NB4 (cell line): ENCODE results near the gene CXCL16.
"Not testable (repeated sequence)": the region's sequence is repeated elsewhere in the genome, so short reads cannot be mapped to it uniquely, and the experiment has no call there.

Experiments
- DNase-seq: peaks from one replicate; pipeline ENCODE4 v3.0.0; 2010; ENCODE audit warnings: low read depth
- H3K4me3 ChIP-seq: one replicate; pipeline ENCODE4 v1.5.1; 2011; ENCODE audit warnings: mild to moderate bottlenecking, low read depth, low read length, moderate library complexity
- MYC ChIP-seq: IDR thresholded peaks from 2 replicates; pipeline ENCODE4 v1.6.1; 2011; ENCODE audit warnings: low read depth, low read length
- POLR2A ChIP-seq: IDR thresholded peaks from 2 replicates; pipeline ENCODE4 v1.6.1; 2011; ENCODE audit warnings: mild to moderate bottlenecking; ENCODE audit not compliant: insufficient read length; ENCODE audit errors: extremely low read depth
- TF ChIP-seq, protein P1 (sequence below): IDR thresholded peaks from one replicate; pipeline ENCODE4 v1.5.1; 2012; ENCODE audit warnings: low read depth, low read length
- TF ChIP-seq, protein P2 (sequence below): IDR thresholded peaks from 2 replicates; pipeline ENCODE4 v1.6.1; 2011; ENCODE audit warnings: low read depth, low read length

CXCL16 gene

DNA sequence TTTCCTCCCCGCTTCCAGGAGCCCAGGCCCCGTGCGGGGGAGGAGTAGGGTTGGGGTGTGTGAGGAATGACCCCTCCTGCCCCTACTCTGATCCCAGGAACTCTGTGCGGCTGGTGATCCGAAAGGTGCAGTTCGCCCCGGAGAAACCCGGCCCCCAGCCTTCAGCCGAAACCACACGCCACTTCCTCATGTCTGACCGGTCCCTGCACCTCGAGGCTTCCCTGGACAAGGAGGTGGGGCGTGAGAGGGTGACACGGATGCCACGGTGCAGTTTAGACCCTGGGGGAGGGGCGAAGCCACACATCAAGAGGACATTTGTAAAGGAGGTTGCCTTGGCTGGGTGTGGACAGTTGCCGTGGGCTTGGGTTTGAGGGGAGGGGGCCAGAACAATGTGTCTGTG is 21.9 kb downstream of the CXCL16 start:
- no peak for DNase-seq
- TF ChIP-seq POLR2A: no peak
- no peak for TF ChIP-seq MYC
- TF ChIP-seq, protein P1, sequence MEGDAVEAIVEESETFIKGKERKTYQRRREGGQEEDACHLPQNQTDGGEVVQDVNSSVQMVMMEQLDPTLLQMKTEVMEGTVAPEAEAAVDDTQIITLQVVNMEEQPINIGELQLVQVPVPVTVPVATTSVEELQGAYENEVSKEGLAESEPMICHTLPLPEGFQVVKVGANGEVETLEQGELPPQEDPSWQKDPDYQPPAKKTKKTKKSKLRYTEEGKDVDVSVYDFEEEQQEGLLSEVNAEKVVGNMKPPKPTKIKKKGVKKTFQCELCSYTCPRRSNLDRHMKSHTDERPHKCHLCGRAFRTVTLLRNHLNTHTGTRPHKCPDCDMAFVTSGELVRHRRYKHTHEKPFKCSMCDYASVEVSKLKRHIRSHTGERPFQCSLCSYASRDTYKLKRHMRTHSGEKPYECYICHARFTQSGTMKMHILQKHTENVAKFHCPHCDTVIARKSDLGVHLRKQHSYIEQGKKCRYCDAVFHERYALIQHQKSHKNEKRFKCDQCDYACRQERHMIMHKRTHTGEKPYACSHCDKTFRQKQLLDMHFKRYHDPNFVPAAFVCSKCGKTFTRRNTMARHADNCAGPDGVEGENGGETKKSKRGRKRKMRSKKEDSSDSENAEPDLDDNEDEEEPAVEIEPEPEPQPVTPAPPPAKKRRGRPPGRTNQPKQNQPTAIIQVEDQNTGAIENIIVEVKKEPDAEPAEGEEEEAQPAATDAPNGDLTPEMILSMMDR: no peak
- TF ChIP-seq, protein P2, sequence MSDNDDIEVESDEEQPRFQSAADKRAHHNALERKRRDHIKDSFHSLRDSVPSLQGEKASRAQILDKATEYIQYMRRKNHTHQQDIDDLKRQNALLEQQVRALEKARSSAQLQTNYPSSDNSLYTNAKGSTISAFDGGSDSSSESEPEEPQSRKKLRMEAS: no peak
- no peak overlapping the region for H3K4me3 ChIP-seq

DNA sequence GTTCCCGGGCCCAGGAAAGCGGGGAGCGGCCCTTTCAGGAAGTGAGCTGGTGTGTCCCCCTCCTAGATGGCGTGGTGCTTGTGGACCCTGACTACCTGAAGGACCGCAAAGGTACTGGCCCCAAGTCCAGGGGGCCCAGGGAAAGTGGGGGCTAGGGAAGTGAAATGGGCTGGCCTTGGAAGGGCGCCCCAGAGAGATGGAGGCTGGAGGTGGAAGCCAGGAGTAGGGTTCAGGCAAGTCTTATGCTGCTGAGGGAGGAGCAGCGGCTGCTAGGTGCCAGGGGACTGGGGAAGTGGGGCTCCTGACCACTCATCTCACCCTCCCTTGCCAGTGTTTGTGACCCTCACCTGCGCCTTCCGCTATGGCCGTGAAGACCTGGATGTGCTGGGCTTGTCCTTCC is 23.6 kb downstream of the CXCL16 start:
- H3K4me3 ChIP-seq: no peak overlapping the region
- TF ChIP-seq MYC (no peak), POLR2A (no peak)
- TF ChIP-seq, protein P2: no peak
- TF ChIP-seq, protein P1: no peak
- no peak for DNase-seq

DNA sequence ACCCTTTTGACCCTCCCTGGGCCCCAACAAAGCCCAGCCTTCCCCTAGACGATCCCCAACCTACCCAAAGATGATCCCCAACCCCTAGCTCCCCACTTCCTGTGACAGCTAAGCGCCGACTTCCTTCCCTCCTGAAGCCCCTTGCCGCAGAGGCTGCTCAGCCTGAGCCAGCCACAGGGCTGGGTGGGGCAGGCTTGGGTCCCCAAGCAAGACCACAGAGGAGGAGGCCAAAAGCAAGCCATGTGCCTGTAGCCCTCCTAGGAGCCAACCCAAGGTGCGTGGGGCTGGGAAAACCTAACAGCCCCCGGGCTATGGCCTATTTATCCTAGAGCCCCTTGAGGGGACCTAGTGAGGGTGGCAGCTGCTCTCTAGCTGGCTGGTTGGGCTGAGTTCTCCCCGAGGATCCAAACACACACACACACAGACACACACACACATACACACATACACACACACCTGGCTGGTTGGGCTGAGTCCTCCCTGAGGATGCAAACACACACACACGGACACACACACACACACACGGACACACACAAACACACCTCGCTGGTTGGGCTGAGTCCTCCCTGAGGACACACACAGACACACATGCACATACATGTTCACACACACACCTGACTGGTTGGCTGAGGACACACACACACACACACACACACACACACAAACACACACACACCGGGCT is 24.5 kb downstream of the CXCL16 start:
- TF ChIP-seq, protein P1: no peak
- TF ChIP-seq MYC (no peak), POLR2A (no peak)
- TF ChIP-seq, protein P2: no peak
- peak overlapping the region; percentile 36 for H3K4me3 ChIP-seq
- peak; percentile 74 for DNase-seq

DNA sequence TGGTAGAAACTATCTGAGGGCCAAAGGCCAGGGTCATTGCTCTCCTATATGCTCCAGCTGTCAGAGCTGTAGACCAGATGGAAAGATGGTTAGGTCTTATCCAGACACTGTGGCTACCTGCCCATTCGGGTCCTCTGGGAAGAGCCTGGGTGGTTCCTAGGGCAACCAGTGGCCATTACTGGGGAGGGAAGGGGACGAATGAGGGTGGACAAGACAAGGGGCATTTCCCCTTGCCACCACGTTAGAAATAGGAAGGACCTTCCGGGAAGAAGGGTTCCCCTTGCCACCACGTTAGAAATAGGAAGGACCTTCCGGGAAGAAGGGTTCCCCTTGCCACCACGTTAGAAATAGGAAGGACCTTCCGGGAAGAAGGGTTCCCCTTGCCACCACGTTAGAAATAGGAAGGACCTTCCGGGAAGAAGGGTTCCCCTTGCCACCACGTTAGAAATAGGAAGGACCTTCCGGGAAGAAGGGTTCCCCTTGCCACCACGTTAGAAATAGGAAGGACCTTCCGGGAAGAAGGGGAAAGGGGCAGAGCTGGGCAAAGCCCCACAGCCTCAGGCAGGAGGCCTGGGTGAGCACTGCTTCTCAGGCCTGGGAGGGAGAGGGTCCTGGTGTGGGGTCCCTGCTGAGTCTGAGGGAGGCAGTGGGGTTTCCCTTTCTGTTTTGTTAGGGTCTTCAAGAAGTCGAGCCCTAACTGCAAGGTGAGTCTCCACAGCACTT is 25.2 kb downstream of the CXCL16 start:
- peak overlapping the region; percentile 44 for H3K4me3 ChIP-seq
- DNase-seq: not testable (repeated sequence)

DNA sequence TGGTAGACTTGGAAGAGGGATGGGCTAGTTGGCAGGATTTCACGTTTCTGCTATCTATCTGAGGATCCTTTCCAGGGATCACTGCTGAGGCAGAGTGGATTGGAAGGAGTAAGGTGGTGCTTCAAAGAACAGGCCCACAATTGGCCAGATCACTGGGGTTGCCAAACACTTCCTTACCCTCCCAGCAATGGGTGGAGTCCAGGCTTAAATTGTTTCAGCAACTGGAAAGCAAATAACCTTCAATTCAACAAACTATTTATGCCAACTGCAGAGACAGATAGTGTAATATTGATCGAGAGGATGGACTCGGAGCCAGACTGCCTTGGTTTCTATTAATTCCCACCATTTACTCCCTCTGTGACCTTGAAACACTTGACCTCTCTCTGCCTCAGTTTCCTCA is 27.2 kb downstream of the CXCL16 start:
- peak; percentile 61 for DNase-seq
- TF ChIP-seq MYC: no peak
- TF ChIP-seq, protein P1: no peak
- no peak for TF ChIP-seq POLR2A
- H3K4me3 ChIP-seq: peak overlapping the region; percentile 78

DNA sequence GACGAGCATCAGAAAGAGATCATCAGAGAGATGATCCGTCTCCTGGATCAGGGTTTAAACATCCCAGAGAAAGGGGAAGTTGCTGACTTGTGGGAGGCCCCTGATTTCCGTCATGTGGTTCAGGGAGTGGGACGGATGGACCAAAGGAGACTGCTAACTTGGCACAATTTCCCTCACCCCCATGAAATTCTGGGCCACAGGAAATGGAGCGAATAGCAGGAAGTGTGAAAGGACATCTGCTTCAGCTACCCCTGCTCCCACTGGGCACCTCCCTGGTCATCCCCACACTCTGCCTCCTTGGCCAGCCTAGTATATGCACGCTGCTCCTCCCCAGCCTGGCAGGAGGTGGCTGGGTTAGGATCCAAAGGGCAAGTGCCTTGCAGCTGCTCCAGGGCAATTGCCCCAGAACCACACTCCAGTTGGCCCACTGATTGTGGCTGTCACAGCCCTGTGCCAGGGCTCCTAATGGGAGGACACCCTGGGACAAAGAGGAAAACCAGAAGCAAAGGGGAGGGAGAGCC is 28.0 kb downstream of the CXCL16 start:
- TF ChIP-seq, protein P2: peak; percentile 27; the same call in 1 of the 2 replicates
- no peak for TF ChIP-seq POLR2A

More for the DNA sequence above, 28.0 kb downstream of the CXCL16 start:
- DNase-seq: peak; percentile 90
- H3K4me3 ChIP-seq: peak overlapping the region; percentile 78
